Type B pancreatic cell (in vitro differentiated cells): ENCODE measurements around the gene CCDC158. TPM values are rescaled to one million over a fixed set of nuclear protein-coding genes. Genes with fewer than 3 reads are reported as not detected.
"Not testable (repeated sequence)": the region's sequence is repeated elsewhere in the genome, so short reads cannot be mapped to it uniquely, and the experiment has no call there.

Experiments used
- DNase-seq: peaks from one replicate; pipeline ENCODE4 v3.0.0; 2021; ENCODE audit warnings: mixed read lengths; ENCODE audit not compliant: unreplicated experiment; ENCODE audit errors: extremely low spot score
- H3K27ac Mint-ChIP-seq: 2 replicates; pipeline ENCODE4 v1.8.0; 2021; ENCODE audit warnings: mild to moderate bottlenecking, mixed read lengths
- H3K27me3 Mint-ChIP-seq: 2 replicates; pipeline ENCODE4 v1.8.0; 2021; ENCODE audit warnings: mixed read lengths
- H3K36me3 Mint-ChIP-seq: 2 replicates; pipeline ENCODE4 v1.8.0; 2021; ENCODE audit warnings: mixed read lengths
- H3K4me1 Mint-ChIP-seq: one replicate; pipeline ENCODE4 v1.8.0; 2021; ENCODE audit warnings: mixed read lengths; ENCODE audit not compliant: unreplicated experiment
- H3K4me3 Mint-ChIP-seq: 2 replicates; pipeline ENCODE4 v1.8.0; 2021; ENCODE audit warnings: mild to moderate bottlenecking, mixed read lengths
- H3K9me3 Mint-ChIP-seq: 2 replicates; pipeline ENCODE4 v1.8.0; 2021; ENCODE audit warnings: mixed read lengths
- CTCF ChIP-seq: fragments of 200-600 bp; sonication (generic); conservative IDR thresholded peaks from 2 replicates; pipeline ENCODE4 v1.5.0; 2021; ENCODE audit warnings: antibody characterized with exemption, mild to moderate bottlenecking
- total RNA-seq: library from RNA; stranded (reverse); gene quantifications from 2 replicates; pipeline ENCODE4 v1.2.1, GENCODE V29; 2021; ENCODE audit warnings: low replicate concordance

Gene CCDC158
- total RNA-seq, 1 donor from 2014 or later = not detected

DNA sequence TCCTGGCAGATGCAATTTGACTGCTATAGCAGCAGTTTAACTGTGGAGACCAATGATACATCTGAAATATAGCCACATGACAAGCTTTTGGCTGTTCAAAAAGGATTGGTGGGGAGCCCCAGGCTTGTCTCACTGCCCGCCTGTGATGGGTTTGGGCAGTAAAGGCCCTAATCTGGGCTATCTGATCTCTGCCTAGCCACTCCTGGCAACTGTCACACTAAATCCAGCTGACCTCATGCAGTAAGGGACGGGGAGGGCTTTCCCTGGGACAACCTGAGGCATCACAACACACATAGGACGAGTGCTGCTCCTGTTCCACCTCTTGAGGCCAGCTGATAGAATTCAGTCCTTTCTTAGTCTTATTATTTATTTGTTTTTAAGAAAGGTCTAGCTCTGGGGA lies 56.2 kb downstream of the CCDC158 start:
- no peaks in the 10 kb centered on the region for H3K4me1 Mint-ChIP-seq
- peaks cover under 1% of the 10 kb centered on the region for H3K27me3 Mint-ChIP-seq
- H3K27ac Mint-ChIP-seq = no peak overlapping the region
- TF ChIP-seq CTCF = no peak
- H3K36me3 Mint-ChIP-seq = no peaks in the 10 kb centered on the region
- H3K4me3 Mint-ChIP-seq = no peak overlapping the region
- no peaks in the 10 kb centered on the region for H3K9me3 Mint-ChIP-seq
- DNase-seq = no peak

DNA sequence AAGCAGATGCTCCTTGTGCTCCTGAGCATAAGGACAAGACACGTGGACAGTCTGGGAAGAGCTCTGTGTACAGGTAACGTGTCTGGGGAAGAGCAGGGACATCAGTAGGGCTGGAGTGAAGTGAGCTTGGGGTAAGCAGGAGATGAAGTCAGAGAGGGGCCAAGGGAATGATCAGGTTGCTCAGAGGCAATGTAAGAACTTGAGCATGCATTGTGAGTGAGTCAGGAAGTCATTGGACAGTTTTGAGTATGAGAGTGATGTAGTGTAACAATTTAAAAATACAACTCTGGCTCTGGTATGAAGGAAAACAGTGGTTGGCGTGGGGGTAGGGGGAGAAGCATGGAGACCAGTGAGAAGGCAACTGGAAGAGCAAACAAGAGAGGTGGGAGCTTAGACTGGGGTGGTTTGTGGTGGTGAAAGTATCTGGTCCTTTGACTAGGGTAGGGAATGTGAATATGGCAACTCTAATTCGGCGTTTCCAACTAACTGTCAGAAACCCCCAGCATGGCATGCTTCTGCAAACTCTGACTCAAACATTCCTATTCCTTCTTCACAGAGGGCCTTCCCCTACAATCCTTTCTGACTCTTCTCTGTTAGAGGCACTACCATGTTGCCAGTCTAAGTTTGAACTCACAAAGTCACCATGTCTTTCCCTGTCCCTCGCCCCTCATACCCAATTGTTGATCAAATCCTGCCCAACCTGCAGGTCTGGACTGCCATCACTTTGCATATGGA lies 57.2 kb downstream of the CCDC158 start:
- Mint-ChIP-seq H3K4me1 (no peaks in the 10 kb centered on the region), H3K36me3 (no peaks in the 10 kb centered on the region), H3K4me3 (no peak overlapping the region), H3K27ac (no peak overlapping the region), H3K9me3 (no peaks in the 10 kb centered on the region), H3K27me3 (peaks cover 4% of the 10 kb centered on the region)
- no peak for TF ChIP-seq CTCF
- no peak for DNase-seq

GRCh38 chr4:76361689-76362412 lies 59.1 kb downstream of the CCDC158 start:
- no peaks in the 10 kb centered on the region for H3K9me3 Mint-ChIP-seq
- no peak overlapping the region for H3K4me3 Mint-ChIP-seq
- H3K27me3 Mint-ChIP-seq = peaks cover 11% of the 10 kb centered on the region
- no peaks in the 10 kb centered on the region for H3K4me1 Mint-ChIP-seq
- no peak overlapping the region for H3K27ac Mint-ChIP-seq
- DNase-seq = no peak
- no peaks in the 10 kb centered on the region for H3K36me3 Mint-ChIP-seq
- TF ChIP-seq CTCF = no peak

- H3K4me3 Mint-ChIP-seq, H3K27ac Mint-ChIP-seq, DNase-seq, H3K36me3 Mint-ChIP-seq, H3K9me3 Mint-ChIP-seq, H3K4me1 Mint-ChIP-seq: not testable (repeated sequence)
- H3K27me3 Mint-ChIP-seq = peaks cover 11% of the 10 kb centered on the region
Measured at GRCh38 chr4:76359881-76360466, 61.0 kb downstream of the CCDC158 start.

- H3K4me1 Mint-ChIP-seq = no peaks in the 10 kb centered on the region
- no peaks in the 10 kb centered on the region for H3K36me3 Mint-ChIP-seq
- no peak for DNase-seq
- no peak for TF ChIP-seq CTCF
- H3K27me3 Mint-ChIP-seq = peaks cover 14% of the 10 kb centered on the region
- H3K27ac Mint-ChIP-seq = no peak overlapping the region
- H3K9me3 Mint-ChIP-seq = no peaks in the 10 kb centered on the region
- H3K4me3 Mint-ChIP-seq = no peak overlapping the region
Measured at GRCh38 chr4:76357981-76358380, 63.0 kb downstream of the CCDC158 start.
